NCI-H2029 (cell line): ENCODE measurements around the gene AKAP8L.

Experiments used
- DNase-seq: peaks from one replicate; lab custom pipeline; 2025; lab: John Stamatoyannopoulos, UW

AKAP8L gene

DNA sequence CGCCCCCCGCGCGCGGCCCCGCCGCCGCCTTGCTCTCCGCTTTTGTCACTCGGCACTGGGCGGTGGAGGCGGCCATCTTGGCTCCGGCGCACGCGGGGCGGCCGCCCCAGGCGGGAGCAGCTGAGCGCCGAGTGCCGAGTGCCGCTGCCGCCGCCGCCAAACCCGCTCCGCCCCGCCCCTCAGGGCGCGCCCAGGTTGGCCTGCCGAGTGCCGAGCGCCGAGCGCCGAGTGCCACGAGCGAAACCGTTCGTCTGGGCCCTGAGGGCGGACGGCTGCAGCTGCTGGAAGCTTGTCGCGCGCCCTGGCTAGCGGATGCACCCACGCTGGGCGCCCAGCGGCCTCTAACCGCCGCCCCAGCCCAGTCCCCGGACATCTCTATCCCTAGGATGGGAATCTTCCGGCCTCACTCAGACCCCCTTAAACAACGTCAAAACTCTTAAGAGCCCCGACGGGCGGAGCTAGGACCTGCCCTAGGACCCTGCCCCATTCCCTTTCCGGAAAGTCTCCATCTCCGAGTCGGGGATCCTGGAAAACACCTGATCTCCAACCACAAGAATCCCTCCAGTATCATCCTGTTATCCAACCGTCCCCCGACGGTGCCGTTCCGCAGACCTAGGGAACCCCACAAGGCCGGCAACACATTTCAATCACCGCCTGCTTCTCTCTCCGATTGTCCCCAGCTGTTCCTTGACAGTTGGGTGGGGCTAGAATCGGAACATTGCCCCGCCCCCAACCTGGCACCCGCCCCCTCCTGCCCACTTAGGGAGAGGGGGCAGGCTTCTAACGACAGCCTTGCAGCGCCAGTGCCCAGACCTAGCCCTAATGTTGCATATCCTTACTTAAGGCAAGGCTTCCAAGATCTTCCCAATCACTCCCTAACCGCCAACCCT is 14.1 kb upstream of the AKAP8L start:
- peak; percentile 91 for DNase-seq

DNA sequence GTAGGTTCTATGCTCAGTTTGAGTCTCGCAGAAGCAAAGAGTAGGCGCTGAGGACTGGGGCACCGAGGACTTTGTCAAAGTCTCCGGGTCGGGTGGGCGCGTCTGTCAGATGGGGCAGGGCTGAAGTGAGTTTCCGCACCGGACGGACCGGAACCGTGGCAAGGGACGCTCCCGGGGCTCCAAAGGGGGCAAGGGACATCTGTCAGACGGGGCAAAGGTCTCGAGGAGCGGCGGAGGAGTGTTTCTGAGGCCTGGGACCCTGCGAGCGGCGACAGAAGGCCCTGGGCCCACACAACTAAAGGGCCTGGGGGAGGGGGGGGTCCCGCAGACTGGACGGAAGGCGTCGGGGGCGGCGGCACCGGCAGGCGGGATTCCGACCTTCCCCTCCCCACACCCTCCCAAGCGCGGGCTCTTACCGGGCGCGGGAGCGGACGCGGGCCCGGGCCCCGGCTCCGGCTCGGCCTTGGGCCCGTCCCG is 13.3 kb upstream of the AKAP8L start:
- DNase-seq, result no peak

DNA sequence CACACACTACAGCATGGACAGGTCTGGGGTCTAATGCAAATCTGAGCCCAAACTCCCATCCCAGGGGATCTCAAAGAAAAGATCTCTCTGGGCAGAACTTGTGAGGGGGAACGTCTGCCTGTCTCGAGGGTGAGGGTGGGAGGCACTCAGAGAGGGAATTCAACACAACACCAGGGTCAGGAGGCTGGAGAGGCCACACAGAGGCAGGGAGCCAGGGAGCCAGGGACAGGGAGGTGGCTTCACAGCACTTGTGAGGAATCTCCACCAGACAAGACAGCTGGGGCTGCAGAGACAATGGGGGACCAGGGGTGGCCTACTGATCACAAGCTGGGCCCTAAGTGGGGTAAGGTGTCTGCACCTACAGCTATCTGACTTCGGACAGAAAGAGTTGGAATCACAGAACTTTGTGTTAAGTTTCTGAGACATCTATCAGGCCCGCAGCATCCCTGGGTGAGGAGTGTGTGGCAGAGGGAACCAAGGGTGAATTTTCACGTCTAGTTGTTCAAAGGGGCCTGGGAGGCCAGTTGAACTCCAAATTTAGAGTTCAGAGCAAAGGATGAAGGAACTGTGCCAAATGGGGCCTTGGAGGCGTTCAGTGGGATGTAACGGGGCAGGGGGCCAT is 12.7 kb upstream of the AKAP8L start:
- DNase-seq, result no peak

DNA sequence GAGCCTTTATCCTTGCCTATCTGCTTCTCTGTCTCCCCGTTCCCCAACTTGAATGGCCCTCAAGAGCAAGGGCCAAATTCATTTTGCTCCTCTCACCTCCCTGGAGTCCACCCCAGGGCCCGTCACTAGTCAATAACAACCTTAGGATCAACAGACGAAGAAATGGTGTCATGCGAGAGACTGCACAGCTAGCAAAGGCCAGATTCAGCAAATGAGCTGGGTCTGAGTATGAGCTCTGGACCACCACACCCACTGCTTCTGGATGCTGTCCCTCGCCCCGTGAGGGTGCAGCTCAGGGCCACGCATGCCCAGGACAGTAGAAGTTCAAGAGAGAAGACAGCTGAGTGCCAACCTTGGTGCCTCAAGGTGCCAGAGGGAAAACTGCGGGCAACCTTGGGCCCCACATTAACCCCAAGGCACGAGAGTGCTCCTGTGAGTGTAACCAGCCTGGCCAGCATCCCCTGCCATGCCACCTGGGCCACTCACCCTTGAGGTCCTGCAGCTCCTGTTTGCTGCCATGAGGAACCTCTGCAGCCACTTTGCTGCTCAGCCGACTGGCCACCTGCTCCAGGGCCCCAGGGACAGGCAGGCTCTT is 11.8 kb upstream of the AKAP8L start:
- DNase-seq, result no peak

DNA sequence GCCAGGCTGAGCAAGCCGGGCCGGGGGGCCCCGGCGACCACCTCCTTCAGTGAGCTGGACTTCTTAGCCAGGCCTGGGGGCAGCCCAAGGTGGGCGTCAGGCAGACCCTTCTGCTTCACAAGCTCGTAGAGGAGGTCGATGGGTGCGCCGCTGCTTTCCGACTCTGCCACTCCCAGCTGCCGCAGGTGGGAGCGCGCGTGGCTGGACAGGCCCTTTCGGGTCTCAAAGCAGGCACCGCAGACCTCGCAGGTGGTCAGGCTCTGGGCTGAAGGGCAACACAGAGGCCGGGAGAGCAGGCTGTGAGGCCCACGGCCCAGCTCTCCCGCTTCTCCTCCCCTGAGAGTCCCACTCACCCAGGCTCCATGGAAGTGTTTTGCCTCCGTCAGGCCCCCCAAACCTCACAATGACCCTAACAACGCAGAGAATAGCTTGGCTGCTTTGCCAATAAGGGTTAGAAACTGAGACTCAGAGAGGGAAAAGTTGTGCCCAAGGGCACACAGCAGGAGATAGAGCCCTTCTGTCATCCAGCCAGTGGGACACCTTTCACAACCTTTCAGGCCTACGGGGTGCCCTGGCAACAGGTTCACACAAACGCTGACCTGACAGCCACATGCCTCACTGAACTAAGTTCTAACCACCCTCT is 11.2 kb upstream of the AKAP8L start:
- no peak for DNase-seq

DNA sequence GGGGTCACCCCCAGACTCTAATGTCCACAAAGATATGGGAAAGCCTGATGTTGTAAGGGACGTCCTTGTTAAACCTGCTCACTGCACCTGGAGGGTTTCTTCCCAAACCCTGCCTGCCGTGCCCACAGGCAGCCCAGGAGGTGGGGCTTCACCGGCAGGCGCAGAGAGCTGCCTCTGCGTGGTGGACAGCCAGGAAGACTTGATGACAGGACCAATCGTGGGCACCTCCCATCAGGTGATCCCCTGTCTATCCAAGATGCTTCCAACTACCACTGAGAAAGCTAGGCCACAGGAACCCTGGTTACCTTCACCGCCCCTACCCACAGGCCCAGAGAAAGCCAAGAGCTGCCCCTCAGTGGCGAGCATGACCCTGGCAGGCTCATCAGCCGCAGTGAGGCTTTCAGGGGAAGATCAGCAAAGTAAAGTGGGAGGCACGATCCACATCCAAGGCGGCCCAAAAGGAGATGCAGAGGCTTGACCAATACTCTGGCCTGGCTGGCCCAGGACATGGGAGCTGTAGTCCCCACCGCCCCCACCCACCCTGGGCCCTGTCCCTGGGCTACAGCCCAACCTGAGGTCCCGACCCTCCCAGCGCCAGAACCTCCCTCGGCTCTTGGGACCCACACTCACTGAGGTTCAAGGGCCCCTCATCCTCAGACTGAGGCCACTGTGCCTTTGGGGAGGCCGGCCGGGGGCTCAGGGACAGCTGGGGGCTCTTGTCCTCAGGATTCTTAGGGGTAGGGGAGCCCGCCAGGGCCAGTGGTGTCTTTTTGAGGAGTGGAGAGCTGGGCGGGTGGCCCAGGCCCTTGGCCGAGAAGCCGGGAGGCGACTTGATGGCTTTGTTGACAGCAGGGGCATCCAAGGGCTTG is 10.4 kb upstream of the AKAP8L start:
- DNase-seq, result no peak

DNA sequence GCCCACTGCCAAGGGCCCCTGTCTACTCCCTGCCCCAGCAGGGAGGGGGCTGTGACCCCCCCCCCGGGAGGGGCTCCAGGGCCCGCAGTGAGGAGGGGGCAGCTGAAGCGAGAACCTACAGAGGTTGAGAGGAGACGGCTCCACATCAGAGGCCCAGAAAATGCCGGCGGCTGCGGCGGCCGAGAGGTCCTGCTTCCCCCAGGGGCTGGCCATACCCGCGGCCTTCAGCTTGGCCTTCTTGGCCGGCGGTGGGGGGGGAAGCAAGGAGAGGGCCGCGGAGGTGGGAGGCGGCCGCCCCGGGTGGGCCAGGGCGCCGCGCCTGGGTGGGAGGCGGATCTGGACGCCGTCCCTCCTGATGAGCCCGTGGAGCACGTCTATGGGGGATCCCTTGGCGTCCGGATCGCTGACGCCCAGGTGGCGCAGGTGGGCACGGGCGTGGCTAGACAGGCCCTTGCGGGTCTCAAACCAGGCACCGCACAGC is 9.2 kb upstream of the AKAP8L start:
- DNase-seq, result no peak

DNA sequence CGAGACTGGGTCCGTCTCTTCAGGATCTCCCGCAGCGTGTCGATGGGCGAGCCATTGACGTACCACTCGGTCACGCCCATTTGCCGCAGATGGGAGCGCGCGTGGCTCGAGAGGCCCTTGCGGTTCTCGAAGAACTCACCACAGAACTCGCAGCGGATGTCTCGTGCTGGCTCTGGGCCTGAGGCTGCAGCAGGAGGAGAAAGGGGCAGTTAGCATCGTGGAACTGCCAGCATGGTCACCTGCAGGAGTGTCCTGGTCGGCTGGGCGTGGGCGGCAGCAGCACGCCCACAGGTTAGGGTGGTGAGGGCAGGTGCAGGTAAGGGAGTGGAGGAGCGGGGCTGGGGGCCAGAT is 8.5 kb upstream of the AKAP8L start:
- DNase-seq, result no peak

DNA sequence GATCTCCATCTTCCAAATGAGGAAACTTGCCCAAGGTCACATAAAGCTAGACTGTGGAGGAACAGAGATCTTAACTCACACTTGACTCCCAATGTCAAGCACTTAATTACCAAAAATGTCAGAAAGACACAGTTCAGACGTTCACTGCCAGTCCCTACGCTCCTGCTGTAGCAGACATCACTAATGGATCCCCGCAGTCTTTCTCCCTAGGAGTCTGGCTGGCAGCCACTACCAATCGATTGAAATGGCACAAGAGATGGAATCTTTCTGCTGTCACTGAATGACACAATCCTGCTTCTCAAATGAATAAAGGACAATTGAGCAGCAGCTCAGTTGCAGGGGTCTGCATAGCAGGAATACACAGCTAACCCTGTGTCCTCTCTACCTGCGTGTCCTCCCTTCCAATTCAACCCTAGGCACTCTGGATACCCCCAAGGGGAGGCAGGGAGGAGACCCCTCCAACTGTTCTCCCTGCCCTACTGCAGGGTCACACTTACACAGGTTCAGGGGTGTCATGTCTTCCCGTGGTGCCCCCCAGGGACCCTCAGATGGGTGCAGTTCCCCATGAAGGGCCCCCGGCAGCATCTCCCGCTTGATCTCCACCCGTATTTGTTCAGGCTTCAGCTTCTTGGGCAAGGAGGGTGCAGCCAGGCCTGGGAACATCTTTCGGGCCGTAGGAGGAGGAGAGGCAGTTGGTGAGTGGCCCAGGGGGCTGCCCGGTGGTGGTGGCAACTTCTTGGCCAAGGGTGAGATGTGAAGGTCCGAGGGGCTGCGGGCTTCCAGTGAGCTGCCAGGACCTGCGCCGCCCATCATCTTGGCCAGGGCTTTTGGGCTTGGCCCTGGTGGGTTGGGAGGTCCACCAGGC is 7.9 kb upstream of the AKAP8L start:
- no peak for DNase-seq

DNA sequence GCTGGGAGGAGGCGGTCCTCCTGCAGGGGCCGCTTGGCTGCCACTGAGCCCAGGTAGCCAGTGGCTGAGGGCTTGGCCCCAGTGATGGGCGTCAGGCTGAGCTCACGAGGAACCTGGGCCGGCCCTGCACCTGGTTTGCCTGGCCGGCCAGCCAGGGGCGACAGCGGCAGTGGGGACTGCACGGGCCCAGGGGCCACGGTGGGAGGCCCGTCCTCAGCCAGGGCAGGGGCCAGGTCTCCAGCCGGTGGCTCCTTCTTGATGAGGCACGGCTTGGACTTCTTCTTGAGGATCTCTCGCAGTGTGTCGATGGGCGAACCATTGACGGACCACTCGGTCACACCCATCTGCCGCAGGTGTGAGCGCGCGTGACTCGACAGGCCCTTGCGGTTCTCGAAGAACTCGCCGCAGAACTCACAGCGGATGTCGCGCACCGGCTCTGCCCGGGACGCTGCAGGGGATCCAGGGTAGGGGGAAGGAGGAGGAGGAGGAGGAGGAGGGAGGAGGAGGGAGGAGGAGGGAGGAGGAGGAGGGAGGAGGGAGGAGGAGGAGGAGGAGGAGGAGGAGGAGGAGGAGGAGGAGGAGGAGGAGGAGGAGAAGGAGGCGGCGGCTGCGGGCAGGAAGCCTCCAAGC is 6.6 kb upstream of the AKAP8L start:
- DNase-seq, result no peak

DNA sequence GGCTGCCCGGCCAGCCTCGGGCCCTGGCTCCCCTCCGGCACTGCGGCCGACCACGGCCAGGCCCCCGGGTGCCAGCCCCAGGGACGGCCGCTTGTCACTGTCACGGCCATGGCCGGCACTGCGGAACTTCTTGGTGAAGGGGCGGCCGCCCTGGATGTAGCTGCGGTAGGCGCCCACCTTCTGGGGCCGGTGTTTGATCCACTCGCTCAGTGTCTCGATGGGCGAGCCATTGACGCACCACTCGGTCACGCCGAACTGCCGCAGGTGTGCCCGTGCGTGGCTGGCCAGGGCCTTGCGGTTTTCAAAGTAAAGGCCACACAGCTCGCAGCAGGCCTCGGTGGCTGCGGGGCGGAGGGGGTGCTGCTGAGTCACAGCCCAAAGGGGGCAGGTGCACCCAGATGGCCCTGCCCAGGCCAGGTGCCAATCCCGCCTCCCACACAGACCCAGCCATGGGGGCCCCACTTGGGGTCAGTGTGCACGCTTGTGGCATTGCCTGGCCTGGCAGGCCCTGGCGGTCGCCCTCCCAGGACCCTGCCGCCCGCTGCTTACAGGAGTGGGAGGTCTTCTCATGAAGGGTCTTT is 6.0 kb upstream of the AKAP8L start:
- DNase-seq, result no peak

DNA sequence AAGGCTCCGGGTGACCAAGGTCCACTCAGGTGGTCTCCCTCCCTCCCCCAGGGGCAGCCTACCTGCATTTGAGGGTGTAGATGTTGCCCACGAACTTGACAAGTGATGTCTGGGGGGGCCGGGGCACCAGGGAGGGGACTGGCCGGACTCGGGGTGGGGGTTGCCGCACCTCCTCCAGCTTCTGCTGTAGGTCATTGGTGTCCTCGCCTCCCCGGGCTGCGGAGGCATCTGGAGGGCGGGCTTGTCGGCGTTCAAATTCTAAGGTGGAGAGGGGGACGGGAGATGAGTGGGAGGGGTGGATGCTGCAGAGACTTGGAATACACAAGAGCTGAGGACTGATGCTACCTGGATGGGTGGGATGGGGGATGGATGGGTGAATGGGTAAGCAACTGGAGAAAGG is 5.3 kb upstream of the AKAP8L start:
- DNase-seq, result no peak

DNA sequence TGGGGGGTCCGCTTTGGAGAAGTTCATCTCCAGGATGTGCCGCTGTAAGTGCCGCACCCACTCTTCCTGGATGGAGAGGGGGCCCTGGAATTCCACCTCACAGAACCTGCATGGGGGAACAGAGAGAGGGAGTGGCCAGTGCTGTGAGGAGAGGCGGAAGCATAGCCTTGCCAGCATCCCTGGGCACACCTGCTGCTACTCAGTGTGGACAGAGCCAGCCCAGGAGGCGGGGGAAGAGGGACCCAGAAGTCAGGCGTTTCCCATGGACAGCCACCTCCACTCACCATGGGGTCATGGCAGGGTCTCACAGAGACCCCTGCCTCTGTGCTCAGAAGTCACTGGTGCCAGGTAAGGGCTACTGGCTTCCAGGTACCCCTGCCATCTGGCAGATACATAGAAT is 4.3 kb upstream of the AKAP8L start:
- DNase-seq, result no peak

DNA sequence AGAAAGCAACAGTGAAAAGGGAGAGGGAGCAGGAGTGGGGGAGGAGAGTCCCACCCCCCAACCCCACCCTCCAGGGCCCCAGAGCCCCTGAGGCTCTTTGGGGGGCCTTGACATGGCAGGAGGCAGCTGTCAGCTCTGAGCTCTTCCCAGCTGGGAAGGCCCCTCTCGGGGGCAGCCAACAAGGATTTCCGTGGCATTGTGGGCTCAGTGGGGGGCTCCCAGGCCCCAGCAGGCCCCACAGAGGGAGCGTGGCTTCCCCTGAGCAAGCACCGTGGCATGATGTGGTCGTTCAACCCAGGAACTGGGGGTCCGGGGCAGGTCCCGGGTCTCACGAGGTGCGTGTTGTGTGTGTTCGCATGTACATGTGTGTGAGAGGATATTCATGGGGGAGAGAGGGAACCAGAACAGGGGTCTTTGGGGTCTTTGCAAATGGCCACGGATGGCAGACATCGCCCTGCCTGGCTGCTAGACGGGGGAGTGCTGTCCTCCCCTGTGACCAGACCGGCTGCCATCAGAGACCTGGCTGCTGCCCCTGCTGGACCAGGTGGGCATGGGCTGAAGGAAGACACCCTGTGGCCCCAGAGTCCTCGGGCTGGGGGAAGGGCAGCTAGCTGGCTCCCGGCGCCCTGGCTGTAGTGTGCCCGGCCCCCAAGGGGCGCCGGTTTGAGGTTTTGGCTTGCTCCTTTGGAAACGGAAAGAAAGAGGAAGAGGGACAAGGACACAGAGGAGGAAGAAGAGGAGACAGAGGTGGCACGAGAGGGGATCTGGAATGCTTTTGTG is 3.7 kb upstream of the AKAP8L start:
- DNase-seq, result no peak

DNA sequence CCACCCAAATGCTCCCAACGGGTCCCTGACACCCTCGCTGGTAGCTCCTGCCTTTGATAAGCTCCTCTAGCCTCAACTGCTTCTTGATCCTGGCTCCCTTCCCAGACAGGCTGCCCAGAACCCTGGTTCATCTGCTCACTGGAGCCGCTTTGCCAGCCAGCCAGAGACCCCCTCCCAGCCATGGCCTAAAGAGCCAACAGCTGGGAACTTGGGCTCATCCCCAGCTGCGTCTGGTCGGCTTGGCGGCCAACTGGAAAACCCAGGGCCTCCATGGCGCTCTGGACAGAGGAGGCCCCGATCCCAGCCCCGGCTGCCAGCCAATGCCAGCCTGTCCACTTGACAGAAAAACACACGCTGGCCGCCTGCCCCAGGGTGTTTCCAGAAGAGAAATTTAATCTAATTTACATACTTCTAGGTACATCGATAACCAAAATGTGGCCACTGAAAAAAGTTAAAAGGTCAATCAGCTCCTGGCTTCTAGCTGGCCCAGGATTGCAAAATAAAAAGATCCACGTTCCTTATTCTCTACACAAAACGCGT is 3.0 kb upstream of the AKAP8L start:
- peak; percentile 83 for DNase-seq

DNA sequence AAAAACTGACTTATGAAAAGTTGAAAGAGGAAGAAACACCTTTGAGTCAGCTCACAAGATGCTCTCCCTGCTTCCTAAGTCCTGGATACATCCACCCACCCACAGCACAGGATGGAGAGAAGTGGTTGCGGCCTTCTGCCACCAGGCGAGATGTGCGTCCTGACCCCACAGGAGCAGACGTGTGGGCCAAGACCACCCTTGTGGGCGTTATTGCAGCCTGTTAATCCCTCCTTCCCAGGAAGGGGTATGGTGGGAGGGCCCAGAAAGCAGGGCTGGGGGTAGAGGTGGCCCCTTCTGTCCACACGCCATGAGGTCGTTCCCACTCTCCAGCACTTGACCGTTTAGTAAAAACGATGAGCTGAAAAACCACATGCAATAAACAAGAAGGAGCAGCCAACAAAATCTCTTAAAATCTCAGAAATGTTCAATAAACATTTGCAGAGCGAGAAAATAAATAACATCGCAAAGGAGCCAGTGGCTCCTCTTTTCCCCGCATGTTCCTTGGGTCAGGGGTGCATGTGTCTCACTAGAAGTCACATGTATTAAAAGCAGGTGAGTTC is 2.4 kb upstream of the AKAP8L start:
- DNase-seq, result no peak

DNA sequence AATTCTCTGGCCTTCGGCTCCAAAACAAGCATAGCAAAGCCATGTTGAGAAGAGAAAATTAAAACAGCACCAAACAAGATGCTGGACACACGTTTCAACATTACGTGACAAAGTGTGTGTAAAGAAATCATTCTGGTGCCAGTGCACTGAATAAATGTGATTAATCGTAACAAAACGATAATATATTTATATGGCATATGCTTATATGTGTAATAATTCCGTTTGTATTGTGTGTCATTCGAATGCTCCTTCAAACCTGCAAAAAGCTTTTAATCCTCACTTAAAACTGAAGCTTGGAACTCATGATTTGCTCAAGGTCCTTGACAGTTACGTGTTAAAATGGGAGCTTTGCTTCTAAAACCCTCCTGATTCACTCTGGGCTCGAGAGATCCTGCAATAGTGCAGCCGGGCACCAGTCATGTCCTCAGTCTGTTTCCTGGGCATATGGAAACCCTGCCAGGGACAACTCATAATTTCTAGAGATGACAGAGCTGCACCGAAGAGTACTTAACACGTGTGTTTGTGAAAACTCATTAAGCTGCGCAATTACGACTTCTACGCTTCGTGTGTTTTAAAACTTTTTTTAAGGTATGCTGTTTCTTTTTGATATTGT is 731 bp upstream of the AKAP8L start:
- DNase-seq, result peak; percentile 17

DNA sequence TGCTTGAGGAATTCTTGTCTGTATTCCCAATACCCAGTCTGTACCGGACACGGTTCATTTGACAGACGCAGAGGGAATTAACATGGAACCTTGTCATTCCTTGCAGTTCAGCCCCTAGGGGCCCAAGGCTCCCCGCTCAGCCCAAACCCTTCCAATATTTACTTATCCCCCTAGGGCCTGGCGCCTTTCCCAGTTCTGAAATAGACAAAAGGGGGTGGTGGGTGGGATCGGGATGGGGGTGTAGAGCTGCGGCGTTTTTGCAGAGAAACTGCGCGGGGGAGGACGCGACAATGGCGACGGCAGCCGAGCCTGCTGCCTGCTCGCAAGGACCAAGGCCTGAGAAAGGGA is 583 bp downstream of the AKAP8L start:
- DNase-seq, result no peak
